Body of pancreas (tissue), 4 donors: Measurements from ENCODE around the gene SOX11.

Experiments
- CTCF ChIP-seq, 7 experiments: fragments of 450-650 bp in 4 of 7; fragments of 200-600 bp in 3 of 7; sonication (generic) in 3 of 7; IDR thresholded peaks; one replicate each; pipeline ENCODE4 v1.5.1; 2016 to 2019; ENCODE audit warnings: antibody characterized with exemption in 7 of 7
- POLR2A ChIP-seq, 3 donors: fragments of 450-650 bp; IDR thresholded peaks; one replicate each; pipeline ENCODE4 v1.6.1; 2016; ENCODE audit warnings: antibody characterized with exemption in 3 of 3, mild to moderate bottlenecking in 2 of 3

DNA sequence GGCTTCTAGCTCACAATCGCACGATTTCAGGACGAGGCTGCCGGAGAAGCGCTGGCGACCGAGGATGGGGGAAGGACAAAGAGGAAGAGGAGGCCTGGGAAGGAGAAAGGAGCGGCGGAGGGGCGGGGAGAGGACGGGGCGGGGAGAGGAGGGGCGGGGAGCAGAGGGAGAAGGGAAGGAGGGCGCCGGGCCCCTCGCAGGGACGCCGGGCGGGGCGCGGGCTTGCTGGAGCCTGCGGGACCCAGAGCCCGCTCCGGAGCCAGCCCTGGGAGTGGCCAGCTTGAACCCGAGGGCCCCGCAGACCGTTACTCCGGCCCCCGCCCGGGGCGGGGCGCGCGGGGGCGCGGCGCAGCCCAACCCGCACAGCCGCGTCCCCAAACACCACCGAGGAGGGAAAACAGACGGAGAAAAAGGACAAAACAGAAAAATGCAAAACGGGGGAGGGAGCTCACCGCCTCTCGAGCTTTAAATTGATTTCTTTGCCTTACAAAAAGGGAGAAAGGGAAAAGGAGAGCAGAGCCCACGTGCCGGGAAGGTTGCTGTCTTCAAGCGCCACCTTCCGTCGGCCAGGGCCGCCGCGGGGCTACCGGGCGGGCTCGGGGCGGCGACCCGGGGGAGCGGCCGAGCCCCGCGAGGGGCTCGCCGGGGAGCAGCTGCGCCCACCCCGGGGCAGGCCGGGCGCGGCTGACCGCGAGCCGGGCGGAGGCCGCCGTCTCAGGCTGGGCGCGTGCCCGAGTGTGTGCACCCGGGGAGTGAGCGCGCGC lies 781 bp upstream of the SOX11 start:
- TF ChIP-seq POLR2A (IDR thresholded peaks at IDR 0.05) (no peak), CTCF (IDR thresholded peaks at IDR 0.05) (no peak)
